Measurements from ENCODE around the gene SARM1.

Gene SARM1

DNA sequence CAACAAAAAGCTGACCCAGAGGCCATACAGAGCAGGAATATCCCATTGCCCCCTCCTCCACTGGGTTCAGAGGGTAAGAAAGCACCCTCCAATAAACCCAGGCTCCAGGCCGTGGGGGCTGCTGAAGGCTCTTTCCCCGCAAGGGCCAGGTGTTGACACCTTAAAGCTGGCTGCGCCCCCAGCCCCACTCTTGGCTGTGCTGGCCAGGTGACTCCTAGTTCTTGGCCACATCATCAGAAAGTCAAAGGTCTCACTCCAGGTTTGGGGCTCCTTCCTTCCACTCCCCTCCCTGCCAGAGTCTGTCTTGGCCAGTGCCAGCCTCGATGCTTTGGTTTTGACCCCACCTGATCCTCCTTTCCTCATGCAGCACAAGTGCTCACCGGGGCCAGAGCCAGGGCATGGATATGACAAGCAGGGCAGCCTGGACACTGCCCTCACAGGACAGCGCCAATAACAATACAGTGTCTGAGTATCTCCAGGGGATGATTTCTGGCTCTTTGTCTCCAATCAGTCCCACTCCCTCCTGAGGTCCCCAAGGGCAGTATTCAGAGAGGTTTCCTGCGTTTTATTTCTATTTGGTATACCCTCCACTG is 26.3 kb downstream of the SARM1 start:
- Histone ChIP-seq H3K18ac (ENCODE audit: low read length) (no peak overlapping the region), H2AFZ (ENCODE audit: low read length) (no peak overlapping the region), H2AK5ac (ENCODE audit: low read depth, low read length) (no peak overlapping the region), H2BK12ac (ENCODE audit: low read length) (no peak overlapping the region), H2BK15ac (ENCODE audit: low read length) (no peak overlapping the region), H2BK5ac (ENCODE audit: low read length) (no peak overlapping the region), H4K91ac (ENCODE audit: low read depth, low read length, poor library complexity) (no peak overlapping the region), H2BK120ac (ENCODE audit: low read depth, low read length) (no peak overlapping the region), H3K4me3 (ENCODE audit: low read length in 2 of 2) (no peak overlapping the region), H3K9ac (ENCODE audit: low read depth, low read length, poor library complexity) (no peak overlapping the region), H3K27me3 (ENCODE audit: control insufficient read depth in 3 of 3, insufficient read depth in 3 of 3, low read depth in 1 of 3, low read length in 3 of 3) (no peaks in the 10 kb centered on the region), H3K27ac (replicated peaks; ENCODE audit: low read length) (no peak overlapping the region), H3K4ac (ENCODE audit: low read length) (no peak overlapping the region), H4K8ac (ENCODE audit: low read depth, low read length) (no peak overlapping the region), H3K9me3 (replicated peaks in 1 of 2; ENCODE audit: control insufficient read depth in 2 of 2, insufficient read depth in 1 of 2, low read depth in 1 of 2, low read length in 2 of 2) (no peaks in the 10 kb centered on the region), H3K14ac (ENCODE audit: low read length) (no peak overlapping the region), H3K4me2 (ENCODE audit: insufficient read depth, low read length, poor library complexity, severe bottlenecking) (no peak overlapping the region), H3K23ac (ENCODE audit: low read depth, low read length, poor library complexity) (peak overlapping the region; percentile 47), H3K4me1 (ENCODE audit: control insufficient read depth in 2 of 2, insufficient read depth in 1 of 2, low read depth in 1 of 2, low read length in 2 of 2) (peaks cover 1 to 7% of the 10 kb centered on the region in 2 donors), H3K36me3 (replicated peaks in 1 of 2; ENCODE audit: control insufficient read depth in 2 of 2, insufficient read depth in 2 of 2, low read length in 2 of 2) (peaks cover 7 to 67% of the 10 kb centered on the region in 2 donors), H3K79me1 (ENCODE audit: low read depth, low read length) (no peaks in the 10 kb centered on the region)
- DNase-seq (ENCODE audit: low spot score): no peak
- no CpG with 5 or more reads among the region's 7 CpGs for WGBS, 2 donors (ENCODE audit: extremely low coverage in 2 of 2, insufficient read length in 2 of 2, insufficient replicate concordance in 1 of 2)

GRCh38 chr17:28398280-28398981 is 26.9 kb downstream of the SARM1 start:
- no peak overlapping the region for H3K4me2 ChIP-seq (ENCODE audit: insufficient read depth, low read length, poor library complexity, severe bottlenecking)
- H3K4me1 ChIP-seq (ENCODE audit: control insufficient read depth in 2 of 2, insufficient read depth in 1 of 2, low read depth in 1 of 2, low read length in 2 of 2): peaks cover 1 to 7% of the 10 kb centered on the region in 2 donors
- H3K79me1 ChIP-seq (ENCODE audit: low read depth, low read length): no peaks in the 10 kb centered on the region
- no peak overlapping the region for H2BK120ac ChIP-seq (ENCODE audit: low read depth, low read length)
- no peak overlapping the region for H3K4me3 ChIP-seq (ENCODE audit: low read length in 2 of 2)
- no peak overlapping the region for H4K8ac ChIP-seq (ENCODE audit: low read depth, low read length)
- no peak overlapping the region for H2BK5ac ChIP-seq (ENCODE audit: low read length)
- no peak overlapping the region for H3K4ac ChIP-seq (ENCODE audit: low read length)
- no peak overlapping the region for H3K18ac ChIP-seq (ENCODE audit: low read length)
- H3K27ac ChIP-seq (replicated peaks; ENCODE audit: low read length): no peak overlapping the region
- H2BK12ac ChIP-seq (ENCODE audit: low read length): no peak overlapping the region
- H3K36me3 ChIP-seq (replicated peaks in 1 of 2; ENCODE audit: control insufficient read depth in 2 of 2, insufficient read depth in 2 of 2, low read length in 2 of 2): peaks cover 7 to 62% of the 10 kb centered on the region in 2 donors
- no peaks in the 10 kb centered on the region for H3K9me3 ChIP-seq (replicated peaks in 1 of 2; ENCODE audit: control insufficient read depth in 2 of 2, insufficient read depth in 1 of 2, low read depth in 1 of 2, low read length in 2 of 2)
- H2AK5ac ChIP-seq (ENCODE audit: low read depth, low read length): no peak overlapping the region
- H2AFZ ChIP-seq (ENCODE audit: low read length): no peak overlapping the region
- H3K27me3 ChIP-seq (ENCODE audit: control insufficient read depth in 3 of 3, insufficient read depth in 3 of 3, low read depth in 1 of 3, low read length in 3 of 3): no peaks in the 10 kb centered on the region
- H3K23ac ChIP-seq (ENCODE audit: low read depth, low read length, poor library complexity): no peak overlapping the region
- H4K91ac ChIP-seq (ENCODE audit: low read depth, low read length, poor library complexity): no peak overlapping the region
- no peak overlapping the region for H2BK15ac ChIP-seq (ENCODE audit: low read length)
- H3K9ac ChIP-seq (ENCODE audit: low read depth, low read length, poor library complexity): peak overlapping the region; percentile 9
- DNase-seq (ENCODE audit: low spot score): no peak
- H3K14ac ChIP-seq (ENCODE audit: low read length): no peak overlapping the region
- WGBS, 2 donors (ENCODE audit: extremely low coverage in 2 of 2, insufficient read length in 2 of 2, insufficient replicate concordance in 1 of 2): no CpG with 5 or more reads among the region's 6 CpGs

DNA sequence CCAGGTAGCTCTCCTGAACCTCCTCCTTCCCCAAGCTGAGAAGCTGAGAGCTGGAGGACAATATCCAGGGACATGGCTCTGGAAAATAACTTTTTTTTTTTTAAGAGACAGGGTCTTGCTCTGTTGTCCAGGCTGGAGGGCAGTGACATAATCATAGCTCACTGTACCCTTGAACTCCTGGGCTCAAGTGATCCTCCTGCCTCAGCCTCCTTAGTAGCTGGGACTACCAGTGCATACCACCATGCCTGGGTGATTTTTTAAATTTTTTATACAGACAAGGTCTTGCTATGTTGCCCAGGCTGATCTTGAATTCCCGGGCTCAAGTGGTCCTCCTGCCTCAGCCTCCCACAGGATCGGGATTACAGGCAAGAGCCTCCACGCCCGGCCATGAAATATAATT is 28.3 kb downstream of the SARM1 start:
- H3K4me2 ChIP-seq (ENCODE audit: insufficient read depth, low read length, poor library complexity, severe bottlenecking): no peak overlapping the region
- no peak overlapping the region for H3K18ac ChIP-seq (ENCODE audit: low read length)
- H3K9ac ChIP-seq (ENCODE audit: low read depth, low read length, poor library complexity): no peak overlapping the region
- no peak overlapping the region for H3K4me3 ChIP-seq (ENCODE audit: low read length in 2 of 2)
- peaks cover 7 to 48% of the 10 kb centered on the region in 2 donors for H3K36me3 ChIP-seq (replicated peaks in 1 of 2; ENCODE audit: control insufficient read depth in 2 of 2, insufficient read depth in 2 of 2, low read length in 2 of 2)
- H3K79me1 ChIP-seq (ENCODE audit: low read depth, low read length): no peaks in the 10 kb centered on the region
- no peak overlapping the region for H2AFZ ChIP-seq (ENCODE audit: low read length)
- peaks cover 0 to 5% (median 0%) of the 10 kb centered on the region in 3 experiments for H3K27me3 ChIP-seq (ENCODE audit: control insufficient read depth in 3 of 3, insufficient read depth in 3 of 3, low read depth in 1 of 3, low read length in 3 of 3)
- no peak overlapping the region for H2AK5ac ChIP-seq (ENCODE audit: low read depth, low read length)
- no peak overlapping the region for H2BK12ac ChIP-seq (ENCODE audit: low read length)
- no peak overlapping the region for H2BK15ac ChIP-seq (ENCODE audit: low read length)
- peaks cover 1 to 9% of the 10 kb centered on the region in 2 donors for H3K4me1 ChIP-seq (ENCODE audit: control insufficient read depth in 2 of 2, insufficient read depth in 1 of 2, low read depth in 1 of 2, low read length in 2 of 2)
- WGBS, 2 donors (ENCODE audit: extremely low coverage in 2 of 2, insufficient read length in 2 of 2, insufficient replicate concordance in 1 of 2): no CpG with 5 or more reads among the region's 4 CpGs
- H2BK120ac ChIP-seq (ENCODE audit: low read depth, low read length): no peak overlapping the region
- no peak overlapping the region for H3K23ac ChIP-seq (ENCODE audit: low read depth, low read length, poor library complexity)
- H4K8ac ChIP-seq (ENCODE audit: low read depth, low read length): no peak overlapping the region
- no peak overlapping the region for H3K14ac ChIP-seq (ENCODE audit: low read length)
- H3K9me3 ChIP-seq (replicated peaks in 1 of 2; ENCODE audit: control insufficient read depth in 2 of 2, insufficient read depth in 1 of 2, low read depth in 1 of 2, low read length in 2 of 2): no peaks in the 10 kb centered on the region
- no peak for DNase-seq (ENCODE audit: low spot score)
- no peak overlapping the region for H2BK5ac ChIP-seq (ENCODE audit: low read length)
- H3K27ac ChIP-seq (replicated peaks; ENCODE audit: low read length): no peak overlapping the region
- H3K4ac ChIP-seq (ENCODE audit: low read length): no peak overlapping the region
- H4K91ac ChIP-seq (ENCODE audit: low read depth, low read length, poor library complexity): no peak overlapping the region

DNA sequence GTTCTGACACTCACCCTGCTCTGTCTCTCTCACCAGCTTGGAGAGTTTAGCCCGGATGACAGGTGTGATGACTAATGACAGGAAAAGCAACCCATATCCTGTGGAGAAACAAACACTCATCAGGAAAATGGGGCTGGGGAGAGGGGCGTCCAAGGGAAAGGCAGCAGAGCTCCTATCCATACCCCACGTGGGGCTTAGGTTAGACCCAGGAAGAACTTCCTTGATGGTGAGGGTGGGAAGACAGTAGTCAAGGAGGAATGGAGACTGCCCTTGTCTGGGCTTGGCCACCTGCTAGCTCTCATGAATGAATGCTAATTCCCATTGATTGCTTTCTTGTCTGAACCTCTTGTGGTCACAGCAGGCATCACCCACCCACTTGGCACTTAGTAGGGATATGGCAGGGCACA is 30.7 kb downstream of the SARM1 start:
- no peak overlapping the region for H3K27ac ChIP-seq (replicated peaks; ENCODE audit: low read length)
- DNase-seq (ENCODE audit: low spot score): no peak
- H3K23ac ChIP-seq (ENCODE audit: low read depth, low read length, poor library complexity): no peak overlapping the region
- no peaks in the 10 kb centered on the region for H3K9me3 ChIP-seq (replicated peaks in 1 of 2; ENCODE audit: control insufficient read depth in 2 of 2, insufficient read depth in 1 of 2, low read depth in 1 of 2, low read length in 2 of 2)
- H3K9ac ChIP-seq (ENCODE audit: low read depth, low read length, poor library complexity): peak overlapping the region; percentile 10
- peaks cover 2 to 24% of the 10 kb centered on the region in 2 donors for H3K36me3 ChIP-seq (replicated peaks in 1 of 2; ENCODE audit: control insufficient read depth in 2 of 2, insufficient read depth in 2 of 2, low read length in 2 of 2)
- no peak overlapping the region for H3K4ac ChIP-seq (ENCODE audit: low read length)
- no peak overlapping the region for H3K18ac ChIP-seq (ENCODE audit: low read length)
- H3K27me3 ChIP-seq (ENCODE audit: control insufficient read depth in 3 of 3, insufficient read depth in 3 of 3, low read depth in 1 of 3, low read length in 3 of 3): peaks cover 0 to 19% (median 0%) of the 10 kb centered on the region in 3 experiments
- no peak overlapping the region for H2AK5ac ChIP-seq (ENCODE audit: low read depth, low read length)
- H2BK5ac ChIP-seq (ENCODE audit: low read length): no peak overlapping the region
- peaks cover 6 to 14% of the 10 kb centered on the region in 2 donors for H3K4me1 ChIP-seq (ENCODE audit: control insufficient read depth in 2 of 2, insufficient read depth in 1 of 2, low read depth in 1 of 2, low read length in 2 of 2)
- H2BK120ac ChIP-seq (ENCODE audit: low read depth, low read length): no peak overlapping the region
- no peak overlapping the region for H4K91ac ChIP-seq (ENCODE audit: low read depth, low read length, poor library complexity)
- no peak overlapping the region for H3K4me2 ChIP-seq (ENCODE audit: insufficient read depth, low read length, poor library complexity, severe bottlenecking)
- no CpG with 5 or more reads among the region's 3 CpGs for WGBS, 2 donors (ENCODE audit: extremely low coverage in 2 of 2, insufficient read length in 2 of 2, insufficient replicate concordance in 1 of 2)
- H2AFZ ChIP-seq (ENCODE audit: low read length): no peak overlapping the region
- H4K8ac ChIP-seq (ENCODE audit: low read depth, low read length): no peak overlapping the region
- no peak overlapping the region for H2BK12ac ChIP-seq (ENCODE audit: low read length)
- H3K79me1 ChIP-seq (ENCODE audit: low read depth, low read length): no peaks in the 10 kb centered on the region
- H2BK15ac ChIP-seq (ENCODE audit: low read length): no peak overlapping the region
- H3K14ac ChIP-seq (ENCODE audit: low read length): no peak overlapping the region
- H3K4me3 ChIP-seq (ENCODE audit: low read length in 2 of 2): no peak overlapping the region

All from neuronal stem cell (in vitro differentiated cells).